Type B pancreatic cell (in vitro differentiated cells): ENCODE results near the gene CYTH4. TPM values are rescaled to one million over a fixed set of nuclear protein-coding genes. Genes with fewer than 3 reads are reported as not detected.

Experiments used
- DNase-seq: peaks from one replicate; pipeline ENCODE4 v3.0.0; 2021; ENCODE audit warnings: mixed read lengths; ENCODE audit not compliant: unreplicated experiment; ENCODE audit errors: extremely low spot score
- H3K27ac Mint-ChIP-seq: 2 replicates; pipeline ENCODE4 v1.8.0; 2021; ENCODE audit warnings: mild to moderate bottlenecking, mixed read lengths
- H3K27me3 Mint-ChIP-seq: 2 replicates; pipeline ENCODE4 v1.8.0; 2021; ENCODE audit warnings: mixed read lengths
- H3K36me3 Mint-ChIP-seq: 2 replicates; pipeline ENCODE4 v1.8.0; 2021; ENCODE audit warnings: mixed read lengths
- H3K4me1 Mint-ChIP-seq: one replicate; pipeline ENCODE4 v1.8.0; 2021; ENCODE audit warnings: mixed read lengths; ENCODE audit not compliant: unreplicated experiment
- H3K4me3 Mint-ChIP-seq: 2 replicates; pipeline ENCODE4 v1.8.0; 2021; ENCODE audit warnings: mild to moderate bottlenecking, mixed read lengths
- H3K9me3 Mint-ChIP-seq: 2 replicates; pipeline ENCODE4 v1.8.0; 2021; ENCODE audit warnings: mixed read lengths
- CTCF ChIP-seq: fragments of 200-600 bp; sonication (generic); conservative IDR thresholded peaks from 2 replicates; pipeline ENCODE4 v1.5.0; 2021; ENCODE audit warnings: antibody characterized with exemption, mild to moderate bottlenecking
- total RNA-seq: library from RNA; stranded (reverse); gene quantifications from 2 replicates; pipeline ENCODE4 v1.2.1, GENCODE V29; 2021; ENCODE audit warnings: low replicate concordance

CYTH4 gene
- total RNA-seq, 1 donor from 2014 or later, result not detected

- Mint-ChIP-seq H3K36me3 (no peaks in the 10 kb centered on the region), H3K4me3 (no peak overlapping the region), H3K27ac (no peak overlapping the region), H3K9me3 (no peaks in the 10 kb centered on the region), H3K27me3 (peaks cover 45% of the 10 kb centered on the region), H3K4me1 (peaks cover 7% of the 10 kb centered on the region)
- no peak for TF ChIP-seq CTCF
- DNase-seq, result no peak
Observed at GRCh38 chr22:37317698-37318210, 35.4 kb downstream of the CYTH4 start.

- Mint-ChIP-seq H3K27ac (no peak overlapping the region), H3K36me3 (no peaks in the 10 kb centered on the region), H3K9me3 (no peaks in the 10 kb centered on the region), H3K27me3 (peaks cover 53% of the 10 kb centered on the region), H3K4me1 (peaks cover 7% of the 10 kb centered on the region), H3K4me3 (no peak overlapping the region)
- no peak for TF ChIP-seq CTCF
- no peak for DNase-seq
Observed at GRCh38 chr22:37318364-37319109, 36.2 kb downstream of the CYTH4 start.

GRCh38 chr22:37319469-37319868 is 37.2 kb downstream of the CYTH4 start:
- TF ChIP-seq CTCF, result no peak
- Mint-ChIP-seq H3K9me3 (no peaks in the 10 kb centered on the region), H3K4me3 (no peak overlapping the region), H3K36me3 (no peaks in the 10 kb centered on the region), H3K4me1 (peaks cover 7% of the 10 kb centered on the region), H3K27me3 (peaks cover 57% of the 10 kb centered on the region), H3K27ac (no peak overlapping the region)
- no peak for DNase-seq

- no peak overlapping the region for H3K4me3 Mint-ChIP-seq
- H3K27me3 Mint-ChIP-seq, result peaks cover 63% of the 10 kb centered on the region
- H3K27ac Mint-ChIP-seq, result no peak overlapping the region
Observed at GRCh38 chr22:37320726-37321677, 38.7 kb downstream of the CYTH4 start.

More at GRCh38 chr22:37320726-37321677, 38.7 kb downstream of the CYTH4 start:
- H3K4me1 Mint-ChIP-seq, result peaks cover 7% of the 10 kb centered on the region
- no peaks in the 10 kb centered on the region for H3K36me3 Mint-ChIP-seq
- H3K9me3 Mint-ChIP-seq, result no peaks in the 10 kb centered on the region
- no peak for TF ChIP-seq CTCF
- DNase-seq, result no peak
